Transverse colon (tissue), 4 donors: ENCODE measurements around the gene ZNF343.

ENCODE experiments used
- POLR2A ChIP-seq: fragments of 450-650 bp; IDR thresholded peaks from one replicate; pipeline ENCODE4 v1.6.1; 2016; ENCODE audit warnings: antibody characterized with exemption, mild to moderate bottlenecking, moderate library complexity
- POLR2AphosphoS5 ChIP-seq, 3 donors: sonication (generic); formaldehyde crosslinking; IDR thresholded peaks; one replicate each; pipeline ENCODE4 v1.6.1; 2016; ENCODE audit warnings: antibody characterized with exemption in 3 of 3
- TF ChIP-seq, protein P1 (sequence below), 5 experiments: fragments of 200-600 bp in 3 of 5; fragments of 450-650 bp in 2 of 5; sonication (generic) in 3 of 5; IDR thresholded peaks; 1 replicate in 2 of 5; 2 replicates in 3 of 5; pipeline ENCODE4 v1.5.1; 2016 to 2017; ENCODE audit warnings: antibody characterized with exemption in 5 of 5, inconsistent platforms in 3 of 5, mild to moderate bottlenecking in 2 of 5, moderate library complexity in 1 of 5

DNA sequence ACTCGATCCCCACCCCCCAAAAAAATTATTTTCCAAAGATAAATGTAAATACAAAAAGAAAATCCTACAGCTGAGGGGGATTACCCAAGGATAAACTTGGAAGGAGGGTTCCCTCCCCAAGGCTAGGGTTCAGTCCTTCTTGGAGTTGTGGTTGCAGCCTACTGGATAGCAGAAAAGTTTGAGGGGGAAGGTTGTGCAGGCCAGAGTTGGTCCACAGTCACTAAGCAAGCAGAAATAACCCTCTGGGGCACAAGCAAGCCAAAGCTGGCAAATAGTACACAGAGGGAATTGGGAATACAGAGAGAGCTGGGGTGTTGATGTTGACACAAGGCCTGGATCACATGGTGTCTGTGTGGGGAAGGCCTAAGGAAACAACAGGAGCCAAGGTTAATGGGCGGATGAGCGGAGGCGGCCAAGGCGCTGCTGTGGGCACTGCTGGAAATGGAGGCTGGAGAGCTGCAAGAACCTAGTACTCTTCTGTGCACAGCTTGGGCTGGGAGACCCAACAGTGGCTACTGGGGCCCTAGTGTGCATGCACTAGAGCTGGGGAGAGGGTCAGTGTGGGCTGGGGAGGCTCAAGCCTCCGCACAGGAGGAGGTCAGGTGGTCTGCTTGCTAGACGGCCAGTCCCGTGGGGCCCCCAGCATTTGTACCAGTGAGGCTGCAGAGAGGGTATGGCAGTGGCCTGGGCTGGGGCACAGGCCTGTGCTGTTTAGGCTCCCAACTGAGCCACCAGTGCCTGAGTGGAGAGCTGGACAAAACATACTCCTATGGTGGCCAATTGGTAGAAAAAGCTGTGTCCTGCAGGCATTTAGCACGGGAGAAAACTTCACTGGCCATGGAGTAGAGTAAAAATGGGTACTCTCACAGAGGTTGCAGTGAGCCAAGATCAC is 32.6 kb downstream of the ZNF343 start:
- TF ChIP-seq POLR2AphosphoS5 (IDR thresholded peaks at IDR 0.05) (no peak), POLR2A (no peak)
- TF ChIP-seq, protein P1, sequence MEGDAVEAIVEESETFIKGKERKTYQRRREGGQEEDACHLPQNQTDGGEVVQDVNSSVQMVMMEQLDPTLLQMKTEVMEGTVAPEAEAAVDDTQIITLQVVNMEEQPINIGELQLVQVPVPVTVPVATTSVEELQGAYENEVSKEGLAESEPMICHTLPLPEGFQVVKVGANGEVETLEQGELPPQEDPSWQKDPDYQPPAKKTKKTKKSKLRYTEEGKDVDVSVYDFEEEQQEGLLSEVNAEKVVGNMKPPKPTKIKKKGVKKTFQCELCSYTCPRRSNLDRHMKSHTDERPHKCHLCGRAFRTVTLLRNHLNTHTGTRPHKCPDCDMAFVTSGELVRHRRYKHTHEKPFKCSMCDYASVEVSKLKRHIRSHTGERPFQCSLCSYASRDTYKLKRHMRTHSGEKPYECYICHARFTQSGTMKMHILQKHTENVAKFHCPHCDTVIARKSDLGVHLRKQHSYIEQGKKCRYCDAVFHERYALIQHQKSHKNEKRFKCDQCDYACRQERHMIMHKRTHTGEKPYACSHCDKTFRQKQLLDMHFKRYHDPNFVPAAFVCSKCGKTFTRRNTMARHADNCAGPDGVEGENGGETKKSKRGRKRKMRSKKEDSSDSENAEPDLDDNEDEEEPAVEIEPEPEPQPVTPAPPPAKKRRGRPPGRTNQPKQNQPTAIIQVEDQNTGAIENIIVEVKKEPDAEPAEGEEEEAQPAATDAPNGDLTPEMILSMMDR (IDR thresholded peaks at IDR 0.05), result no peak
